NCI-H2171 treated with DMSO at 0.1 percent for 48 hours (cell line): ENCODE results near the gene HCAR1.
"Not testable (repeated sequence)": the region's sequence is repeated elsewhere in the genome, so short reads cannot be mapped to it uniquely, and the experiment has no call there.

Experiments
- DNase-seq: peaks from one replicate; lab custom pipeline; 2025; lab: John Stamatoyannopoulos, UW

Gene HCAR1

DNA sequence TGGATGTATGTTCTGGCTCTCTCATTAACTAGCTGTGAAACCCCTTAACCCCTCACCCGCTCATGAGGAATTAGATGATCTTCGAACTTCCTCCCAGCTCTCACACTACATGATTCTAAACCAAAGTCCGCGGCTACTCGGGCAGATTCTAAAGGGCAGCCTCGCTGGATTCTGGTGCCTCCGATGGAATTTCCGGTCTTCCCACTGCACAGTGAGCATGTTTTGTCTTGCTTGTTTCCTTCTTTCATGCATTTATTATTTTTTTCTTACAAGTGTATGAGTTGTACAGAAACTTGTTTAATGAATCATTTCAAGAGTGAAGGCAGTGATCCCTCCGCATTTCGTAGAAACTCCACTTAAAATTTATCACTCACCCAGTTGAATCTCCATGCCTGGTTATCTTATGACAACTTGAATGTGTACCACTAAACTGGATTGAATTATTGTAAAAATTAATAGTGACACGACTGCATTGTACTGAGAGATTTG lies 9.5 kb downstream of the HCAR1 start:
- DNase-seq = no peak

- DNase-seq = peak; percentile 96
Measured at GRCh38 chr12:122716658-122717057, 14.0 kb downstream of the HCAR1 start, which contains the start of gene HCAR3. Gene HCAR3 (minus strand): TSS chr12:122716811. CDS start chr12:122716737, 74 bp downstream.

- DNase-seq = not testable (repeated sequence)
Measured at GRCh38 chr12:122715211-122715610, 15.4 kb downstream of the HCAR1 start.

- not testable (repeated sequence) for DNase-seq
Measured at GRCh38 chr12:122713491-122714188, 17.0 kb downstream of the HCAR1 start.

DNA sequence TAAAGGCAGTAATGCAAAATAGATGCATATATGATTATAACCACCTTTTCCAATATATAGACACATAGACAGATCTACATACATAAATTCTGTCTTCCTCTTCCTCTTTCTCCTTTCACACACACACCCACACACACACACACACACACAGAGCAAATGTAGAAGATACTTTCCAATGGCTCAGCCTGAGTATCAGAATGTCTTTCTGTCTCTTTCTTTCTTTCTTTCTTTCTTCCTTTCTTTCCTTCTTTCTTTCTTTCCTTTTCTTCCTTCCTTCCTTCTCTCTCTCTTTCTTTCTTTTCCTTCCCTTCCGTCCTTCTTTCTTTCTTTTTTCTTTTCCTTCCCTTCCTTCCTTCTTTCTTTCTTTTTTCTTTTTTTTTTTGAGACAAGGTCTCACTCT lies 19.4 kb downstream of the HCAR1 start:
- not testable (repeated sequence) for DNase-seq

DNA sequence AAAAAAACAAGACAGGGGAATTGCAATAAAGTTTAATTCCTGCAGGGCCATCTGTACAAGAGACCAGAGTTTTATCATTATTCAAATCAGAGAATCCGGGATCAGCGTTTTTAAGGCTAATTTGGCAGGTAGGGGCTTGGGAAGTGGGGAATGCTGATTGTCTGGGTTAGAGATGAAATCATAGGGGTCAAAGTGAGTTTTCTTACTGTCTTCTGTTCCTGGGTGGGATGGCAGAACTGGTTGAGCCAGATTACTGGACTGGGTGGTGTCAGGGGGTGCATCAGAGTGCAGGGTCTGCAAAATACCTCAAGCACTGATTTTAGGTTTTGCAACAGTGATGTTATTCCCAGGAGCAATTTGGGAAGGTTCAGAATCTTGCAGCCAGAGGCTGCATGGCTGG lies 20.3 kb downstream of the HCAR1 start:
- not testable (repeated sequence) for DNase-seq

- not testable (repeated sequence) for DNase-seq
Measured at GRCh38 chr12:122709287-122709686, 21.4 kb downstream of the HCAR1 start.

GRCh38 chr12:122703841-122704240 lies 26.8 kb downstream of the HCAR1 start:
- peak; percentile 79 for DNase-seq

GRCh38 chr12:122702890-122703611 lies 27.6 kb downstream of the HCAR1 start, which contains the start of gene HCAR2:
Gene HCAR2 (minus strand): TSS chr12:122703357. CDS start chr12:122703283, 74 bp downstream.
- peak; percentile 96 for DNase-seq

- DNase-seq = not testable (repeated sequence)
Measured at GRCh38 chr12:122701481-122701880, 29.2 kb downstream of the HCAR1 start.

- DNase-seq = not testable (repeated sequence)
Measured at GRCh38 chr12:122700038-122700710, 30.5 kb downstream of the HCAR1 start.

DNA sequence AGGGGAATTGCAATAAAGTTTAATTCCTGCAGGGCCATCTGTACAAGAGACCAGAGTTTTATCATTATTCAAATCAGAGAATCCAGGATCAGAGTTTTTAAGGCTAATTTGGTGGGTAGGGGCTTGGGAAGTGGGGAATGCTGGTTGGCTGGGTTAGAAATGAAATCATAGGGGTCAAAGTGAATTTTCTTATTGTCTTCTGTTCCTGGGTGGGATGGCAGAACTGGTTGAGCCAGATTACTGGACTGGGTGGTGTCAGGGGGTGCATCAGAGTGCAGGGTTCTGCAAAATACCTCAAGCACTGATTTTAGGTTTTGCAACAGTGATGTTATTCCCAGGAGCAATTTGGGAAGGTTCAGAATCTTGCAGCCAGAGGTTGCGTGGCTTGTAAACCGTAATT lies 33.7 kb downstream of the HCAR1 start:
- DNase-seq = not testable (repeated sequence)

DNA sequence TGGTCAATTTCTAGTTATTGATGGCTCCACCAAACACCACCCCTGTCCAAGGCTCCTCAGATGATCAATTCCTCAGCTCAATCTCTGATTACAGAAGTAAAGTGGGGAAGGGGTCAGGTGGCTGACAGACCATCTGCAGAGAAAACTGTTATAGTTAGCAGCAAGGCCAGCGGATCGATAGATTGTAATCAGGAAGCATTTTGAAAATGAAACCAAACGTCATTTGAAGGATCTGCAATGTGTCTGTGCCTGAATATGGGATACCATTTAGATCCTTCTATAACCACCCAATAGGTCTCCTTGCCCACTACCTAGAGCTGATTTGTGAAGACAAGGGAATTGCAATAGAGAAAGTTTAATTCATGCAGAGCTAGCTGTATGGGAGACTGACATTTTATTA lies 39.1 kb downstream of the HCAR1 start:
- no peak for DNase-seq

DNA sequence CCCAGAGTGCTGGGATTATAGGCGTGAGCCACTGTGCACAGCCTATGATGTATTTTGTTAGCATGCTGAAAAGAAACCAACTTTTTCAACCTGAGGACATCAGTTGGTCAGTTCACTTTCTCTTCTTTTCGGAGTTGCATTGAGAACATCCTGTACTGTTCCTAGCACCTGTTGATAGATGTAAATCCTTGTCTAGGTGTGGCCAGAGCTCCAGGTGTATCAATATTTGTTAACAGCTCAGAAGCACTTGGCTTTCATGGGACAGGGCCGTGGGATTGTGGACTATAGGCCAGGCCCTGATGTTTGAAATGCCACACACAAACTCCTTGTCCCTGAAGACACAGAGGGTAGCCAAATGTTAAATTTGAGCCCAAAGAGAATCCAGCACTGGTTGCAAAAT lies 42.4 kb downstream of the HCAR1 start:
- no peak for DNase-seq

DNA sequence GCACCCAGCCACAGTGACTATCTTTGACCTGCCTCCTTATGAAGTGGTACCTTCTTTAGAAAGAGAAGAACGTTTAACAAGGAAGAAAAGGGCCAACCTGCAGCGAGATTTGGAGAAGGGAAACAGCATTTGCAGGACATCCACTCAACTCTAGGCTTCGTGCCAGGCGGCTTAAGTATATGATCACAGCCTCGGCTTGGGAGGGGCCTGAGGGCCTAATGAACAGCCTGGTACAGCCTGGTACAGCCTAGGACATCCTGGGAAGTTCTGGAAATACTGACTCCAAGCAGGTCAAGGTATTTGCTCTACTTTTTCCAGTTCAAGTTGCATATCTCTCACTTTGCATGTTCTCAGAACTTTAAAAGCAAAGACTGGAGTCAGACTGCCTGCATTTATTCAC lies 43.6 kb downstream of the HCAR1 start:
- no peak for DNase-seq

DNA sequence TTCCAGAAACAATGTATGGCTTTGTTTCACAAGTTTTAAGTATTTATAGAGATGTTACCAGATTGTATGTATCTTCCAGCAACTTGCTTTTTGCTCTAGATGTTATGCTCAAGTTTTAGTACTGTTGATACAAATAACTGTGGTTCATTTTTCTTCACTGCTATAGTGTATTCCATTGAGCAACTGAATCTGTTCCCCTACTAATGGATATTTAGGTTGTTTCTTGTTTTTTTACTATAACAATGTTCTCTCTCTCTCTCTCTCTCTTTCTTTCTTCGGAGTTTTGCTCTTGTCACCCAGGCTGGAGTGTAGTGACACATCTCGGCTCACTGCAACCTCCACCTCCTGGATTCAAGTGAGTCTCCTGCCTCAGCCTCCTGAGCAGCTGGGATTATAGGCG lies 44.1 kb downstream of the HCAR1 start:
- no peak for DNase-seq

GRCh38 chr12:122684297-122684813 lies 46.3 kb downstream of the HCAR1 start:
- DNase-seq = no peak

DNA sequence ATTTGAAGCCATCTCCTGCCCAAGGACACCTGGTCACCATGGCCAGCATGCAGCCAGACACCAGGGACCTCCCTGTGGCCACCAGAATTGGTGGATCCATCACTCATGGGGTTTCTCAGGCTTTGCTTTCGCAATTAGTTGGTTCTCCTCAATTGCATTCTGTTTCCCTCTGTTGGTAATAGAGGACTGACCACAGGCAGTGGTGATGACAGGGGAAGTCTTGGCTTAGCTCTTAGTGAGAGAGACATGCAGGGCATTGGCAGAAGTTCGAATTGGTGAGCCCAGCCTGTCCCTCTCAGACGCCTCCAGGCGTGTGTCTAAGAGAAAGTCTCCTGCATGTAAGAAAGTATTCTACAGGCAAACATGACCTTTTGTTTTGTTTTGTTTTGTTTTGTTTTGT lies 48.8 kb downstream of the HCAR1 start:
- no peak for DNase-seq

DNA sequence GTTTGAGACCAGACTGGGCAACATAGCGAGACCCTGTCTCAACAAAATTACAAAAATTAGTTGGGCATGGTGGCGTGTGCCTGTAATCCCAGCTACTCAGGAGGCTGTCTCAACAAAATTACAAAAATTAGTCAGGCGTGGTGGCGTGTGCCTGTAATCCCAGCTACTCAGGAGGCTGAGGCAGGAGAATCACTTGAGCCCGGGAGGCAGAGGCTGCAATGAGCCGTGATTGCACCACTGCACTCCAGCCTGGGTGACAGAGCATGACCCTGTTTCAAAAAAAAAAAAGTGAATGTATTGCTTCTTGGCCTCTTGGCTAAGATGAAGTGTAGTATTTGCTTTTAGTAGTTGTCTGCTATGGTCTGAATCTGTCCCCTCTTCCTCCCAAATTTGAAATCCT lies 49.7 kb downstream of the HCAR1 start:
- not testable (repeated sequence) for DNase-seq

GRCh38 chr12:122676781-122677180 lies 53.9 kb downstream of the HCAR1 start:
- DNase-seq = not testable (repeated sequence)
